Naive B cell (primary cell): ENCODE data around the gene ARHGAP24. TPM values are rescaled to one million over a fixed set of nuclear protein-coding genes. Genes with fewer than 3 reads are reported as not detected.

Experiments
- ATAC-seq, 2 donors: fragments of 150-1000 bp; cut with Tn5 transposase; 2 replicates each; pipeline ENCODE4 v1.10.0; 2021; ENCODE audit warnings: low read depth in 2 of 2, mild to moderate bottlenecking in 2 of 2, moderate library complexity in 2 of 2
- DNase-seq: peaks from one replicate; pipeline ENCODE4 v3.0.0; 2022
- H3K27ac Mint-ChIP-seq, 6 donors: one replicate each; pipeline ENCODE4 v1.8.0; 2020 to 2022; ENCODE audit warnings: mild to moderate bottlenecking in 6 of 6, mixed read lengths in 6 of 6, moderate library complexity in 5 of 6, inconsistent platforms in 2 of 6
- H3K27me3 Mint-ChIP-seq, 3 donors: one replicate each; pipeline ENCODE4 v1.8.0; 2021 to 2022; ENCODE audit warnings: mixed read lengths in 3 of 3, mild to moderate bottlenecking in 1 of 3
- H3K36me3 Mint-ChIP-seq, 2 donors: one replicate each; pipeline ENCODE4 v1.8.0; 2020 to 2022; ENCODE audit warnings: mixed read lengths in 2 of 2, inconsistent platforms in 1 of 2, mild to moderate bottlenecking in 1 of 2
- H3K4me1 Mint-ChIP-seq, 3 donors: one replicate each; pipeline ENCODE4 v1.8.0; 2020 to 2022; ENCODE audit warnings: mixed read lengths in 3 of 3, inconsistent platforms in 1 of 3, mild to moderate bottlenecking in 1 of 3, moderate library complexity in 1 of 3
- H3K4me3 Mint-ChIP-seq, 8 donors: one replicate each; pipeline ENCODE4 v1.8.0; 2020 to 2022; ENCODE audit warnings: mild to moderate bottlenecking in 8 of 8, mixed read lengths in 8 of 8, moderate library complexity in 8 of 8, inconsistent platforms in 2 of 8
- H3K9me3 Mint-ChIP-seq, 7 donors: one replicate each; pipeline ENCODE4 v1.8.0; 2020 to 2022; ENCODE audit warnings: mixed read lengths in 7 of 7, mild to moderate bottlenecking in 5 of 7, inconsistent platforms in 2 of 7, moderate library complexity in 1 of 7
- polyA plus RNA-seq, 6 donors: library from polyadenylated mRNA; unstranded; fragments of 300-500 nt; fragmentation: Illumina TruSeq; gene quantifications; one replicate each; pipeline ENCODE4 v1.2.3, GENCODE V29; 2021; ENCODE audit warnings: low read depth in 6 of 6

The ARHGAP24 gene
- polyA plus RNA-seq, 6 donors from 2014 or later, result 32.0 to 136 (median 109) TPM

- DNase-seq (peak; percentile 60), ATAC-seq (peak; percentile 81 to 83)
- Mint-ChIP-seq H3K36me3 (peaks cover 18 to 21% of the 10 kb centered on the region in 2 donors), H3K9me3 (no peaks in the 10 kb centered on the region), H3K27ac (peak overlapping the region; percentile 36 to 83 (median 77)), H3K4me3 (peak overlapping the region in 6 of 8 donors; percentile 6 to 66 (median 36)), H3K27me3 (no peaks in the 10 kb centered on the region), H3K4me1 (peaks cover 46 to 77% (median 51%) of the 10 kb centered on the region in 3 donors)
Measured at GRCh38 chr4:85681221-85681657, 206.3 kb downstream of the ARHGAP24 start.

GRCh38 chr4:85681921-85682320, 207.0 kb downstream of the ARHGAP24 start:
- ATAC-seq, result no peak
- DNase-seq, result no peak
- Mint-ChIP-seq H3K27ac (peak overlapping the region in 3 of 6 donors; percentile 44 to 83 (median 70)), H3K4me1 (peaks cover 41 to 71% (median 51%) of the 10 kb centered on the region in 3 donors), H3K9me3 (no peaks in the 10 kb centered on the region), H3K4me3 (peak overlapping the region in 2 of 8 donors; percentile 7 to 44), H3K27me3 (no peaks in the 10 kb centered on the region), H3K36me3 (peaks cover 11 to 15% of the 10 kb centered on the region in 2 donors)

- peaks cover 8 to 10% of the 10 kb centered on the region in 2 donors for H3K36me3 Mint-ChIP-seq
- ATAC-seq (no peak), DNase-seq (no peak)
- no peaks in the 10 kb centered on the region for H3K27me3 Mint-ChIP-seq
- peaks cover 41 to 69% (median 51%) of the 10 kb centered on the region in 3 donors for H3K4me1 Mint-ChIP-seq
- H3K9me3 Mint-ChIP-seq, result no peaks in the 10 kb centered on the region
- H3K27ac Mint-ChIP-seq, result peak overlapping the region in 3 of 6 donors; percentile 32 to 83 (median 51)
- no peak overlapping the region for H3K4me3 Mint-ChIP-seq
Measured at GRCh38 chr4:85682391-85682790, 207.4 kb downstream of the ARHGAP24 start.

- H3K36me3 Mint-ChIP-seq, result peaks cover 0 to 17% of the 10 kb centered on the region in 2 donors
- no peak overlapping the region for H3K4me3 Mint-ChIP-seq
- H3K9me3 Mint-ChIP-seq, result peaks cover 0 to 7% (median 0%) of the 10 kb centered on the region in 7 donors
- peaks cover 33 to 68% (median 39%) of the 10 kb centered on the region in 3 donors for H3K4me1 Mint-ChIP-seq
- ATAC-seq (no peak), DNase-seq (no peak)
- H3K27me3 Mint-ChIP-seq, result no peaks in the 10 kb centered on the region
- peak overlapping the region in 3 of 6 donors; percentile 26 to 70 (median 47) for H3K27ac Mint-ChIP-seq
Measured at GRCh38 chr4:85684676-85685075, 209.7 kb downstream of the ARHGAP24 start.

GRCh38 chr4:85686398-85686797, 211.4 kb downstream of the ARHGAP24 start:
- H3K4me3 Mint-ChIP-seq, result no peak overlapping the region
- H3K9me3 Mint-ChIP-seq, result peaks cover 0 to 12% (median 0%) of the 10 kb centered on the region in 7 donors
- H3K4me1 Mint-ChIP-seq, result peaks cover 25 to 68% (median 33%) of the 10 kb centered on the region in 3 donors
- peaks cover 13 to 30% of the 10 kb centered on the region in 2 donors for H3K36me3 Mint-ChIP-seq
- DNase-seq, result no peak
- ATAC-seq, result no peak
- H3K27ac Mint-ChIP-seq, result no peak overlapping the region
- no peaks in the 10 kb centered on the region for H3K27me3 Mint-ChIP-seq

GRCh38 chr4:85688055-85688740, 213.2 kb downstream of the ARHGAP24 start:
- Mint-ChIP-seq H3K27ac (peak overlapping the region in 5 of 6 donors; percentile 1 to 90 (median 75)), H3K4me3 (peak overlapping the region in 3 of 8 donors; percentile 2 to 61 (median 24)), H3K9me3 (peaks cover 0 to 18% (median 9%) of the 10 kb centered on the region in 7 donors), H3K27me3 (no peaks in the 10 kb centered on the region), H3K36me3 (peaks cover 23 to 48% of the 10 kb centered on the region in 2 donors), H3K4me1 (peaks cover 24 to 74% (median 38%) of the 10 kb centered on the region in 3 donors)
- ATAC-seq (no peak), DNase-seq (no peak)

GRCh38 chr4:85696661-85697060, 221.7 kb downstream of the ARHGAP24 start:
- H3K4me3 Mint-ChIP-seq, result peak overlapping the region in 2 of 8 donors; percentile 17 to 50
- no peak for ATAC-seq
- peaks cover 58 to 79% (median 60%) of the 10 kb centered on the region in 3 donors for H3K4me1 Mint-ChIP-seq

GRCh38 chr4:85697854-85698253, 222.9 kb downstream of the ARHGAP24 start:
- no peak for DNase-seq
- Mint-ChIP-seq H3K4me3 (peak overlapping the region in 6 of 8 donors; percentile 16 to 81 (median 48)), H3K27ac (peak overlapping the region in 5 of 6 donors; percentile 74 to 98 (median 91)), H3K36me3 (peaks cover 34 to 45% of the 10 kb centered on the region in 2 donors), H3K4me1 (peaks cover 55 to 74% (median 58%) of the 10 kb centered on the region in 3 donors), H3K9me3 (peaks cover 1 to 23% (median 15%) of the 10 kb centered on the region in 7 donors), H3K27me3 (no peaks in the 10 kb centered on the region)
- no peak for ATAC-seq

More at GRCh38 chr4:85696661-85697060, 221.7 kb downstream of the ARHGAP24 start:
- DNase-seq, result no peak
- peaks cover 1 to 30% (median 23%) of the 10 kb centered on the region in 7 donors for H3K9me3 Mint-ChIP-seq
- H3K27me3 Mint-ChIP-seq, result no peaks in the 10 kb centered on the region
- peaks cover 46 to 51% of the 10 kb centered on the region in 2 donors for H3K36me3 Mint-ChIP-seq
- peak overlapping the region in 4 of 6 donors; percentile 13 to 69 (median 36) for H3K27ac Mint-ChIP-seq

GRCh38 chr4:85700362-85700761, 225.4 kb downstream of the ARHGAP24 start:
- H3K4me3 Mint-ChIP-seq, result peak overlapping the region; percentile 13 to 84 (median 54)
- peak overlapping the region; percentile 90 to 97 (median 94) for H3K27ac Mint-ChIP-seq
- H3K36me3 Mint-ChIP-seq, result peaks cover 26 to 27% of the 10 kb centered on the region in 2 donors
- DNase-seq, result no peak
- H3K4me1 Mint-ChIP-seq, result peaks cover 58 to 71% (median 67%) of the 10 kb centered on the region in 3 donors
- H3K27me3 Mint-ChIP-seq, result no peaks in the 10 kb centered on the region
- H3K9me3 Mint-ChIP-seq, result peaks cover 1 to 35% (median 20%) of the 10 kb centered on the region in 7 donors
- no peak for ATAC-seq

GRCh38 chr4:85701861-85702321, 226.9 kb downstream of the ARHGAP24 start:
- Mint-ChIP-seq H3K36me3 (peaks cover 22 to 26% of the 10 kb centered on the region in 2 donors), H3K27ac (peak overlapping the region; percentile 88 to 96 (median 94)), H3K9me3 (peaks cover 0 to 36% (median 23%) of the 10 kb centered on the region in 7 donors), H3K4me1 (peaks cover 60 to 76% (median 68%) of the 10 kb centered on the region in 3 donors), H3K27me3 (no peaks in the 10 kb centered on the region), H3K4me3 (peak overlapping the region; percentile 33 to 81 (median 58))
- peak; percentile 76 for DNase-seq
- ATAC-seq, result peak; percentile 92 to 93

GRCh38 chr4:85703096-85703495, 228.1 kb downstream of the ARHGAP24 start:
- Mint-ChIP-seq H3K27me3 (no peaks in the 10 kb centered on the region), H3K36me3 (peaks cover 17 to 19% of the 10 kb centered on the region in 2 donors), H3K9me3 (peaks cover 0 to 28% (median 19%) of the 10 kb centered on the region in 7 donors), H3K4me3 (peak overlapping the region; percentile 22 to 83 (median 64)), H3K4me1 (peaks cover 57 to 79% (median 69%) of the 10 kb centered on the region in 3 donors), H3K27ac (peak overlapping the region; percentile 95 to 99 (median 96))
- no peak for ATAC-seq
- DNase-seq, result no peak

- peak overlapping the region; percentile 53 to 77 (median 65) for H3K4me3 Mint-ChIP-seq
- no peaks in the 10 kb centered on the region for H3K27me3 Mint-ChIP-seq
- H3K9me3 Mint-ChIP-seq, result peaks cover 0 to 28% (median 11%) of the 10 kb centered on the region in 7 donors
- H3K27ac Mint-ChIP-seq, result peak overlapping the region; percentile 56 to 92 (median 85)
- ATAC-seq (peak; percentile 62 to 66), DNase-seq (peak; percentile 25)
- H3K4me1 Mint-ChIP-seq, result peaks cover 51 to 80% (median 56%) of the 10 kb centered on the region in 3 donors
- H3K36me3 Mint-ChIP-seq, result peaks cover 9 to 29% of the 10 kb centered on the region in 2 donors
Measured at GRCh38 chr4:85707611-85708010, 232.7 kb downstream of the ARHGAP24 start.

- Mint-ChIP-seq H3K27me3 (no peaks in the 10 kb centered on the region), H3K4me1 (peaks cover 42 to 76% (median 52%) of the 10 kb centered on the region in 3 donors), H3K36me3 (peaks cover 9 to 29% of the 10 kb centered on the region in 2 donors), H3K27ac (peak overlapping the region; percentile 16 to 92 (median 85)), H3K4me3 (peak overlapping the region in 7 of 8 donors; percentile 12 to 78 (median 69)), H3K9me3 (peaks cover 0 to 28% (median 6%) of the 10 kb centered on the region in 7 donors)
- no peak for DNase-seq
- no peak for ATAC-seq
Measured at GRCh38 chr4:85708468-85708867, 233.5 kb downstream of the ARHGAP24 start.
